Mesendoderm (in vitro differentiated cells): ENCODE measurements around the gene DISP1.

Experiments
- DNase-seq: peaks from one replicate; pipeline ENCODE4 v3.0.0; 2013
- H2AK5ac ChIP-seq: 2 replicates; pipeline ENCODE4 v1.6.1; 2013; ENCODE audit warnings: low read length, inconsistent platforms
- H2BK120ac ChIP-seq: 2 replicates; pipeline ENCODE4 v1.6.1; 2013; ENCODE audit warnings: low read depth, mild to moderate bottlenecking, low read length, moderate library complexity, mixed read lengths
- H2BK15ac ChIP-seq: replicated peaks from 2 replicates; pipeline ENCODE4 v1.6.1; 2013; ENCODE audit warnings: low read depth, mild to moderate bottlenecking, moderate library complexity
- H2BK5ac ChIP-seq: 2 replicates; pipeline ENCODE4 v1.6.1; 2013; ENCODE audit warnings: low read length, inconsistent platforms
- H3K18ac ChIP-seq: 2 replicates; pipeline ENCODE4 v1.6.1; 2013; ENCODE audit warnings: mild to moderate bottlenecking, low read length, mixed read lengths
- H3K23ac ChIP-seq: one replicate; pipeline ENCODE4 v1.6.1; 2013; ENCODE audit warnings: low read length
- H3K27ac ChIP-seq: 2 replicates; pipeline ENCODE4 v1.5.1; 2013; ENCODE audit warnings: low read depth, mild to moderate bottlenecking, inconsistent platforms, low read length, moderate library complexity
- H3K27me3 ChIP-seq: 2 replicates; pipeline ENCODE4 v1.6.1; 2013; ENCODE audit warnings: low read length, control low read depth, mild to moderate bottlenecking, inconsistent platforms; ENCODE audit not compliant: insufficient read depth, poor library complexity
- H3K36me3 ChIP-seq: 2 replicates; pipeline ENCODE4 v1.6.1; 2013; ENCODE audit warnings: low read length, inconsistent platforms; ENCODE audit not compliant: control insufficient read depth, insufficient read depth
- H3K4ac ChIP-seq: one replicate; pipeline ENCODE4 v1.6.1; 2013; ENCODE audit warnings: low read depth, mild to moderate bottlenecking, low read length, moderate library complexity
- H3K4me1 ChIP-seq: 2 replicates; pipeline ENCODE4 v1.6.1; 2013; ENCODE audit warnings: low read depth, low read length, inconsistent platforms; ENCODE audit not compliant: control insufficient read depth
- H3K4me2 ChIP-seq: 2 replicates; pipeline ENCODE4 v1.6.1; 2013; ENCODE audit warnings: low read length
- H3K4me3 ChIP-seq: 2 replicates; pipeline ENCODE4 v1.5.1; 2013; ENCODE audit warnings: mild to moderate bottlenecking, low read length
- H3K56ac ChIP-seq: one replicate; pipeline ENCODE4 v1.6.1; 2013; ENCODE audit warnings: low read length
- H3K79me1 ChIP-seq: 2 replicates; pipeline ENCODE4 v1.6.1; 2013; ENCODE audit warnings: low read length, inconsistent platforms
- H3K79me2 ChIP-seq: 2 replicates; pipeline ENCODE4 v1.6.1; 2013; ENCODE audit warnings: mild to moderate bottlenecking, low read length; ENCODE audit not compliant: control insufficient read depth, insufficient read depth
- H3K9ac ChIP-seq: 2 replicates; pipeline ENCODE4 v1.6.1; 2013; ENCODE audit warnings: low read length, inconsistent platforms
- H4K5ac ChIP-seq: one replicate; pipeline ENCODE4 v1.6.1; 2013; ENCODE audit warnings: low read length
- H4K8ac ChIP-seq: one replicate; pipeline ENCODE4 v1.6.1; 2013; ENCODE audit warnings: low read depth, mild to moderate bottlenecking, control low read depth, low read length, moderate library complexity
- WGBS: extraction: QIAGEN DNeasy Blood & Tissue Kit; methylation state at CpG from one replicate; pipeline ENCODE4 v1.1.7; 2013; ENCODE audit warnings: low lambda C conversion rate, missing lambda C conversion rate; ENCODE audit not compliant: insufficient coverage; ENCODE audit errors: extremely low coverage; 5-methylcytosine and 5-hydroxymethylcytosine counted together

Gene DISP1

DNA sequence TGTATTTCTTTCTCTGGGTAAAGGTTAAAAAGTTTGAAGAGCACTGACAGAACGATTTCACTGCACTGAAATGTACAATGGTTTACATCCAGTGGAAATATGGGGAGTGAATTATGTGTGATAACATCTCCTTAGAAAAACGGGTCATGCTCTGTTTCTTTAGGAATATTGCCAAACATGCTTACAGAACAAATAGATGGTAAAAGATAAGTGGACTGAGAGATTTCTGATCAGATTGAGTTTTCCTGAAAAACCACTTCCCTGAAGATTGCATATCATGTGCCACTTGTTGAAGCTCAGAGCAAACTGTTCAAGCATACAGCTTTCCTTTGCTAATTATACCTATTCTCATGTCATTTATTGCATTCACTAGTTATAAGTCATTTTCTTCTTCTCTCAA lies 29.9 kb upstream of the DISP1 start:
- Histone ChIP-seq H2BK5ac (no peak overlapping the region), H3K23ac (no peak overlapping the region), H2BK120ac (no peak overlapping the region), H3K18ac (no peak overlapping the region), H3K4me1 (no peaks in the 10 kb centered on the region), H3K79me2 (no peaks in the 10 kb centered on the region), H3K36me3 (no peaks in the 10 kb centered on the region), H2AK5ac (no peak overlapping the region), H4K5ac (no peak overlapping the region), H3K27ac (no peak overlapping the region), H3K4ac (no peak overlapping the region), H3K56ac (no peak overlapping the region), H3K27me3 (no peaks in the 10 kb centered on the region), H3K4me2 (no peak overlapping the region), H4K8ac (no peak overlapping the region), H2BK15ac (no peak overlapping the region), H3K9ac (no peak overlapping the region), H3K4me3 (no peak overlapping the region), H3K79me1 (no peaks in the 10 kb centered on the region)
- DNase-seq = no peak
- WGBS = no CpG with 5 or more reads among the region's 2 CpGs

- Histone ChIP-seq H3K4ac (no peak overlapping the region), H2BK120ac (no peak overlapping the region), H3K27me3 (no peaks in the 10 kb centered on the region), H3K4me2 (no peak overlapping the region), H2BK5ac (no peak overlapping the region), H3K18ac (no peak overlapping the region), H3K4me1 (no peaks in the 10 kb centered on the region), H4K8ac (no peak overlapping the region), H4K5ac (no peak overlapping the region), H3K36me3 (no peaks in the 10 kb centered on the region), H3K4me3 (no peak overlapping the region), H3K23ac (no peak overlapping the region), H2AK5ac (no peak overlapping the region), H3K27ac (no peak overlapping the region), H3K79me2 (no peaks in the 10 kb centered on the region), H2BK15ac (no peak overlapping the region), H3K79me1 (no peaks in the 10 kb centered on the region), H3K56ac (no peak overlapping the region), H3K9ac (no peak overlapping the region)
- no peak for DNase-seq
- no CpG with 5 or more reads among the region's 2 CpGs for WGBS
These were observed 29.3 kb upstream of the DISP1 start for GRCh38 chr1:222785529-222785928.

DNA sequence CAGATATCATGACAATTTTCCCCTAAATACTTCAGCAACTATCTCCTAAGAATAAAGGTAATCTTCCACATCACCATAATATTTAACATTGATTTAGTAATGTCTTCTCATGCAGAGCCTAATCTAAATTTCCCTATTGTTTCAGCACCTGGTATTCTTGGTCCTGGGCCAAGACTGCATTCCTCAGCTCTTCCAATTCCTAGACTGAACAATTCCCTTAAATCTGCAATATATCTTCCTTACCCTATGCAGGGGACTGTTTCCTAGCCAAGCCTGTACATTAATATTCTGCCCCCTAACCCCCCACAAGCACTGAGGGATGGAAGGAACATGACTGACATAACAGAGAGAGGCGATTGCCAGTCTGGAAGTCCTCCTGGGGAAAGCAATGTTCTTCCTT lies 28.7 kb upstream of the DISP1 start:
- Histone ChIP-seq H3K4me3 (no peak overlapping the region), H3K4ac (no peak overlapping the region), H3K79me2 (no peaks in the 10 kb centered on the region), H3K36me3 (no peaks in the 10 kb centered on the region), H3K9ac (no peak overlapping the region), H2BK120ac (no peak overlapping the region), H4K8ac (no peak overlapping the region), H2BK5ac (no peak overlapping the region), H3K4me1 (no peaks in the 10 kb centered on the region), H3K18ac (no peak overlapping the region), H2BK15ac (no peak overlapping the region), H3K4me2 (no peak overlapping the region), H3K79me1 (no peaks in the 10 kb centered on the region), H3K27ac (no peak overlapping the region), H3K56ac (no peak overlapping the region), H3K23ac (no peak overlapping the region), H4K5ac (no peak overlapping the region), H2AK5ac (no peak overlapping the region), H3K27me3 (no peaks in the 10 kb centered on the region)
- WGBS = no CpG with 5 or more reads among the region's 1 CpG
- DNase-seq = no peak

DNA sequence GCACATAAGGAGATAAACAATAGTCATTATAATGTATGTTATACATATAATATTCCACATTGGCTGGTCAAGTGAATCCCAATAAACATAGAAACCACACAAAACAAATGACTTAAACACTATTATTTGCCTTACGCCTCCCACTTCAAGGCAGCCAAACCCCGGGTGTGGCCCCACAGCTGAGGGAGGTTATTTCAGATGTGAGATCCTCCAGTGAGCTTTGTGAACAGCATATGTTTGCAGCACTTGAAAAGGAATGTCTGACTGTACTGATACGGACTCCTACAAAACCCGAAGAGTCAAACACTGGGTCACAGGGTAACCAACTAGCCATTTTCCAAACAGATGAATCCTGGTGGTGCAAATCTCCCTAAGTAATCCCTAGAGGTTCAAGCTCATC lies 27.1 kb upstream of the DISP1 start:
- H3K9ac ChIP-seq = no peak overlapping the region
- DNase-seq = no peak
- no peaks in the 10 kb centered on the region for H3K79me2 ChIP-seq
- no peak overlapping the region for H3K18ac ChIP-seq
- H4K5ac ChIP-seq = no peak overlapping the region
- H2BK5ac ChIP-seq = no peak overlapping the region
- no peak overlapping the region for H2BK120ac ChIP-seq
- H2BK15ac ChIP-seq = no peak overlapping the region
- no peak overlapping the region for H3K56ac ChIP-seq
- no peak overlapping the region for H3K4ac ChIP-seq
- H3K79me1 ChIP-seq = no peaks in the 10 kb centered on the region
- no peaks in the 10 kb centered on the region for H3K4me1 ChIP-seq
- no peak overlapping the region for H2AK5ac ChIP-seq
- no peak overlapping the region for H4K8ac ChIP-seq
- no peak overlapping the region for H3K23ac ChIP-seq
- no peak overlapping the region for H3K4me3 ChIP-seq
- no CpG with 5 or more reads among the region's 4 CpGs for WGBS
- H3K27me3 ChIP-seq = no peaks in the 10 kb centered on the region
- H3K27ac ChIP-seq = no peak overlapping the region
- H3K36me3 ChIP-seq = no peaks in the 10 kb centered on the region
- no peak overlapping the region for H3K4me2 ChIP-seq

DNA sequence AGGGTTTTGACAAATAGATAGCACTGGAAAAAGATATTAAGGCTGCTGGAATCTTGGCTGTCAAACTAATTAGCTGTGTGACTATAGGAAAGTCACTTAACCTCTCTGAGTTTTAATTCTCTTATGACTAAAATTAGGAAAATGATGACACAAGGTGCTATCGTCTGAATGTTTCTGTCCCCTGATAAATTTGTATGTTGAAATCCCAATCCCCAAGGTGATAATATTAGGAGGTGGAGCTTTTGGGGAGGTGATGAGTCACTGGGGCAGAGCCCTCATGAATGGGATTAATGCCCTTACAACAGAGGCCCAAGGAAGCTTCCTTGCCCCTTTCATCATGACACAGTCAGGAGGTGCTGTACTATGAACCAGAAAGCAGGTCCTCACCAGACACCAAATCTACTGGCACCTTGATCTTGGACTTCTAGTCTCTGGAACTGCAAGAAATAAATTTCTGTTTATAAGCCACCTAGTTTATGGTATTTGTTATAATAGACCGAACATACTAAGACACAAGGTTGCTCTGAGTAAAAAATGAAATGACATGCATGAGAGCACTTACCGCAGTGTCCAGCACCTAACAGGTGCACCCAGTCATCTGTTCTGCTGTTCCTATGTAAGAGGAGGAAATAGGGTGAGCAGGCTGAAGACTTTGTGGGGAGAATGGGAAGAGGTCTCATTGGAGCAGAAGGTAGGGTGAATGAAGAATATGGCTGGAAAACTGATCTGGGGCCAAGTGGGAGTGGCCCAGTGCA lies 26.3 kb upstream of the DISP1 start:
- no peaks in the 10 kb centered on the region for H3K36me3 ChIP-seq
- H3K27ac ChIP-seq = no peak overlapping the region
- no peak overlapping the region for H2BK120ac ChIP-seq
- H3K4ac ChIP-seq = no peak overlapping the region
- H3K27me3 ChIP-seq = no peaks in the 10 kb centered on the region
- no peak overlapping the region for H2AK5ac ChIP-seq
- H2BK15ac ChIP-seq = no peak overlapping the region
- H4K8ac ChIP-seq = no peak overlapping the region
- no peak for DNase-seq
- no peak overlapping the region for H3K4me2 ChIP-seq
- H3K23ac ChIP-seq = no peak overlapping the region
- no peak overlapping the region for H3K56ac ChIP-seq
- H2BK5ac ChIP-seq = no peak overlapping the region
- H3K79me2 ChIP-seq = no peaks in the 10 kb centered on the region
- no CpG with 5 or more reads among the region's 3 CpGs for WGBS
- no peaks in the 10 kb centered on the region for H3K4me1 ChIP-seq
- H3K9ac ChIP-seq = no peak overlapping the region
- H4K5ac ChIP-seq = no peak overlapping the region
- no peak overlapping the region for H3K4me3 ChIP-seq
- H3K79me1 ChIP-seq = no peaks in the 10 kb centered on the region
- no peak overlapping the region for H3K18ac ChIP-seq

DNA sequence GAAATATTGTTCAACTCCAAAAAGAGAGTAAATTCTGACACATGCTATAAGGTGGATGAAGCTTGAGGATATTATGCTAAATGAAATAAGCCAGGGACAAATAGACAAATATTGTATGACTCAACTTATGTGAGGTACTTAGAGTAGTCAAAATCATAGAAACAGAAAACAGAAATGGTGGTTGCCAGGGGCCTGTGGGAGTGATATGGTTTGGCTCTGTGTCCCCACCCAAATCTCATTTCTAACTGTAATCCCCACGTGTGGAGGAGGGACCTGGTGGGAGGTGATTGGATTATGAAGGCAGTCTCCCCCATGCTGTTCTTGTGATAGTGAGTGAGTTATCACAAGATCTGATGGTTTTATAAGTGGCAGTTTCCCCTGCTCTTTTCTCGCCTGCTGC lies 24.7 kb upstream of the DISP1 start:
- Histone ChIP-seq H3K79me2 (no peaks in the 10 kb centered on the region), H3K4me2 (no peak overlapping the region), H3K9ac (no peak overlapping the region), H3K79me1 (no peaks in the 10 kb centered on the region), H2BK120ac (no peak overlapping the region), H3K4ac (no peak overlapping the region), H3K27me3 (no peaks in the 10 kb centered on the region), H3K4me1 (no peaks in the 10 kb centered on the region), H3K36me3 (no peaks in the 10 kb centered on the region), H3K18ac (no peak overlapping the region), H4K5ac (no peak overlapping the region), H4K8ac (no peak overlapping the region), H2BK5ac (no peak overlapping the region), H3K23ac (no peak overlapping the region), H3K4me3 (no peak overlapping the region), H3K56ac (no peak overlapping the region), H2BK15ac (no peak overlapping the region), H3K27ac (no peak overlapping the region), H2AK5ac (no peak overlapping the region)
- WGBS = no CpG with 5 or more reads among the region's 2 CpGs
- DNase-seq = peak; percentile 31
